Activated CD4-positive, alpha-beta T cell treated with anti-CD3 and anti-CD28 coated beads, Interleukin-2, Interleukin-4, amounts not matched to agents 100 ng/mL and 50 ng/mL, durations not matched to agents 16 hours and 8 hours (primary cell): ENCODE data around the gene SIRPB2.

Experiments
- DNase-seq: peaks from one replicate; pipeline ENCODE4 v3.0.0-alpha.2; 2020; ENCODE audit warnings: low spot score

The SIRPB2 gene

GRCh38 chr20:1441133-1441532 is 50.1 kb downstream of the SIRPB2 start:
- DNase-seq: no peak

- DNase-seq: peak; percentile 14
Observed at GRCh38 chr20:1440024-1440423, 51.2 kb downstream of the SIRPB2 start.

GRCh38 chr20:1438361-1438760 is 52.9 kb downstream of the SIRPB2 start:
- DNase-seq: no peak

DNA sequence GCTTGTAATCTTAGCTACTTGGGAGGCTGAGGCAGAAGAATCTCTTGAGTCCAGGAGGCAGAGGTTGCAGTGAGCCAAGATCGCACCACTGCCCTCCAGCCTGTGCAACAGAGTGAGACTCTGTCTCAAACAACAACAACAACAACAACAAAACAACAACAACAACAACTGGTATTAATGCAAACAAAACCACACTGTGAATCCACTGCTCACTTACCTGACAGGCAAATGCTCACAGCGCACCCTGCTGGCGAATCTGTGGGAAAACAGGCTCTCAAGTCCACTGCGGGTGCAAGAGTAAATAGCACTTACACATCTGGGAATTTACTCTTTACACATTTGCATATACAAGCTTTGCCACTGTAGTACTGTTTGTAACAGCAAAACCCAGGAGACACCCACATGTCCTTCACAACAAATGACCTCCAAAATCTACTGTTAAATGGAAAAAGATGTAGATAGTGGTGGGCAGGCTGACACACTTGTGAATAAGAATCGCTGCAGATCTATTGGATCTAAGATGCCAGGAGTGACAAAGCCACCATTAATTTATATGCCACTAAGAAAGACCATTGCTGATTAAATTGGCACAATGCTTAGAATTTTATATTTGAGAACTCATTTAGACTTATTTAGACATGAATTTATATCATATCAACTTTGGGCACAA is 53.9 kb downstream of the SIRPB2 start:
- DNase-seq: peak; percentile 79

DNA sequence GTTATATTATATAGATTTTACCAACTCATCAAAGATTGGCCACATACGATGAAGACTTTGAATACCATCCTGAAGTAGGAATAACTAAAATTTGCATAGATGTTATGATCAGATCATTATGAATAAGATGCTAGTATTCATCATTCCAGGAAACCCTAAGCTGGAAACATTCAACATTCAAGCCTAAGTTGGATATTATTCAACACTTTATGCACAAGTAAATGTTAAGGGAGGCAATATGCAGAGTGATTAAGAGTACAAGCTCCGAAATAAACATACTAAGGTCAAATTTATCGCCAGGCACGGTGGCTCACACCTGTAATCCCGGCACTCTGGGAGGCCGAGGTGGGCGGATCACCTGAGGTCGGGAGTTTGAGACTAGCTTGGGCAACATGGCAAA is 55.0 kb downstream of the SIRPB2 start:
- no peak for DNase-seq

DNA sequence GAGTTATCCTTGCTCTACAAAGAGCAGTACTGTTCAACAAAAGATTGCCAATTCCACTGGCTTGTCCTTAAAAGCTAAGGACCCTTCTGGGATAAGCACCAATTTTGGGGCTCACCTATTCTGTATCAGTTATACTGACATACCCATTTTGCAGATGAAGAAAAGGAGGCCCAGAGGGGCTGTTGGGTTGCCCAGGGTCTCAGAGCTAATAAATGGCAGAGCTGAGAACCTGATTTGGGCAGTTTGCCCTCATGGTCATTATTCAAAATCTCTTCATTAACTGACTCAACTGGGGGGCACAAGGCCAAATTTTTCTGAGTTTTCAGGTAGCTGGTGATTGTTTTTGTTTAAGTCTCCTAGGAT is 55.9 kb downstream of the SIRPB2 start:
- no peak for DNase-seq

DNA sequence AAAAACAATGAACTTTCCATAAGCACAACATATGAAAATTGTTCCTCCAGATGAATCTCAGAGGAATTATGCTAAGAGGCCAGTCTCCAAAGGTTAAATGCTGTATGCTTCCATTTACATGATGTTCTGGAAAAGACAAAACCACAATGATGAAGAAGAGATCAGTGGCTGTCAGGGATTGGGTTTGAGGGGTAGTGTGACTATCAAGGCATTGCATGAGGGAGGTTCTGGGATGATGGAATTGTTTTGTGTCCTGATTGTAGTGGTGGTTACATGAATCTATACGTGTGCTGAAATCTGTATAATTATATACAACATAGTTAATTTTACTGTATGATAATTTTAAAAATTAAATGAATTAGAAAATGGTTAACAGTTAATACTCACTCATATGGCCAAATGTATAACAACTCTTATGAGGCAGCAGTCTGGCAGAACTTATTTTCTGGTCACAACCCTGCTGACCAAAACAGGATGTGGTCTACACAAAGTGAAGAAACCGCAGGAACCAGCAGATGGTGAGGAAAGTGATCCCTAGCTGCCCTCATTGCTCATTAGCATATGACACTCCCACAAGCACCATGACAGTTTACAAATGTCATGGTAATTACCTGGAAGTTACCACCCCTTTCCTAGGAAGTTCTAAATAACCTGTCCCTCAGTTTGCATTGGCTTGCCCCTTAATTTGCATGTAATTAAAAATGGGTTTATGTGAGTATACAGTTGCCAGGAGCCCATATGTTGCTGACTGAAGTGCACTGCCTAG is 56.5 kb downstream of the SIRPB2 start:
- DNase-seq: peak; percentile 85

DNA sequence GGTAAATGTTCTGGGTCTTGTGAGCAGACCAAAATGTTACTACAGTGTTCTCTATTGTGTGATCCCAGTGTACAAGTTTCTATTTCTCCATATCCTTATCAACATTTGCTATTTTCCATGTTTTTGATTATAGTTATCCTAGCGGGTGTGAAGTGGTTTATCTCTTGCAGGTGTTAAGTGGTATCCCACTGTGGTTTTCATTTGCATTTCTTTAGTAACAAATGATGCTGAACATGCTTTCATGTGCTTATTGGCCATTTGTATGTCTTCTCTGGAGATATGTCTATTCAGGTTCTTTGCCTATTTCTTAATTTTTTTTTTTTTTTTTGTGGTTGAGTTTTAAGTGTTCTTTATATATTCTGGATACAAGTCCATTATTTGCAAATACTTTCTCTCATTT is 60.1 kb downstream of the SIRPB2 start:
- DNase-seq: no peak

DNA sequence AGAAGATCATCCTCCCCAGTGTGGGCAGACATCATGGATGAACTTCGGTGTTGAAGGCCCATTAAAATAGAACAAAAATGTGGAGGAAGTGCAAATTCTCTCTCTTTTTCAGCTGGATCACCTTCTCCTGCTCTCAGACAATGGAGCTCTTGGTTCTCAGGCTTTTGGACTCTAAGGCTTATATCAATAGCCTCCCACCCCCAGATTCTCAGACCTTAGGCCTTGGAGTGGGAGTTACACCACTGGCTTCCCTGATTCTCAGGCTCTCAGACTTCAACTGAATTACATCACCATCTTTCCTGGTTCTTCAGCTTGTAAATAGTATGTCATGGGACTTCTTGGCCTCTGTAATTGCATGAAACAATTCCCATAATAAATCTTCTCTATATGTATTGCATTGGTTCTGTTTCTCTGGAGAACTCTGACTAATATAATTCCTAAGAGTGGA is 61.2 kb downstream of the SIRPB2 start:
- DNase-seq: no peak

DNA sequence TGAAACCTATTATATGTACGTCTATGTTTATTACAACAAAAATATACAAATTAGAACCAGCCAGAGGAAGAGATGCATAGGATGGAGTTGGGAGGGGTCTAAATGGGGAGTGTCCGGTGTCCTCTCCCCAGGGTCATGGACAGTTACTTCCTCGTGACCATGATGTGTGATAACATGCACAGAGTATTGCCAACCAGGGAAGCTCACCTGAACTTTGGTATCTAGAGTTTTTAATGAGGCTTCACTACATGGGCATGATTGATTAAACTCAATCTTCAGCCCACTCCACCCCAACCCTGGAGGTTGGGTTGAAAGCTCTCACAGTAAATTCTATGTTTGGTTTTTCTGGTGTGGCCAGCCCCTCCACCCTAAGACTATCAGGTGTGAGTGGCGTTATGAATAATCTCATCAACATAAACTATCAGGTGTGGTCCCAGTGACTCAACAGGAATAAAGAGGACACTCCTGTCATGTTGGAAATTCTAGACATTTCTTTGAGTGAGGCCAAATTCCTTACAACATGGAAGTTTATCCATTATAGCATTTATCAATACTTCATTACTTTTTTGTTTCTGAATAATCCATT is 62.0 kb downstream of the SIRPB2 start:
- no peak for DNase-seq

GRCh38 chr20:1427457-1428054 is 63.7 kb downstream of the SIRPB2 start:
- DNase-seq: no peak

GRCh38 chr20:1426231-1426849 is 64.9 kb downstream of the SIRPB2 start:
- no peak for DNase-seq
